Activated T-helper 17 cell treated with anti-CD3 and anti-CD28 coated beads, Interleukin-2, amount 50 U/mL, for 72 hours (primary cell): ENCODE results near the gene PLXNB3. TPM values are rescaled to one million over a fixed set of nuclear protein-coding genes. Genes with fewer than 3 reads are reported as not detected.
"Not testable (repeated sequence)": the region's sequence is repeated elsewhere in the genome, so short reads cannot be mapped to it uniquely, and the experiment has no call there.

Source experiments
- ATAC-seq: fragments of 150-1000 bp; cut with Tn5 transposase; replicated peaks from 2 replicates; pipeline ENCODE4 v1.10.0; 2021; ENCODE audit warnings: mild to moderate bottlenecking, moderate library complexity
- H3K27ac Mint-ChIP-seq: one replicate; pipeline ENCODE4 v1.8.0; 2022; ENCODE audit warnings: mixed read lengths
- H3K27me3 Mint-ChIP-seq: one replicate; pipeline ENCODE4 v1.8.0; 2022; ENCODE audit warnings: mixed read lengths
- H3K36me3 Mint-ChIP-seq: one replicate; pipeline ENCODE4 v1.8.0; 2022; ENCODE audit warnings: low read depth, mild to moderate bottlenecking, mixed read lengths
- H3K4me1 Mint-ChIP-seq: one replicate; pipeline ENCODE4 v1.8.0; 2022; ENCODE audit warnings: mixed read lengths
- H3K4me3 Mint-ChIP-seq: one replicate; pipeline ENCODE4 v1.8.0; 2022; ENCODE audit warnings: mild to moderate bottlenecking, mixed read lengths
- H3K9me3 Mint-ChIP-seq: one replicate; pipeline ENCODE4 v1.8.0; 2022; ENCODE audit warnings: mixed read lengths
- total RNA-seq, 2 donors: library from RNA; stranded (reverse); gene quantifications; one replicate each; pipeline ENCODE4 v1.2.3, GENCODE V29; 2022

Gene PLXNB3
- total RNA-seq, 2 donors from 2014 or later: 0.45 to 7.9 TPM

DNA sequence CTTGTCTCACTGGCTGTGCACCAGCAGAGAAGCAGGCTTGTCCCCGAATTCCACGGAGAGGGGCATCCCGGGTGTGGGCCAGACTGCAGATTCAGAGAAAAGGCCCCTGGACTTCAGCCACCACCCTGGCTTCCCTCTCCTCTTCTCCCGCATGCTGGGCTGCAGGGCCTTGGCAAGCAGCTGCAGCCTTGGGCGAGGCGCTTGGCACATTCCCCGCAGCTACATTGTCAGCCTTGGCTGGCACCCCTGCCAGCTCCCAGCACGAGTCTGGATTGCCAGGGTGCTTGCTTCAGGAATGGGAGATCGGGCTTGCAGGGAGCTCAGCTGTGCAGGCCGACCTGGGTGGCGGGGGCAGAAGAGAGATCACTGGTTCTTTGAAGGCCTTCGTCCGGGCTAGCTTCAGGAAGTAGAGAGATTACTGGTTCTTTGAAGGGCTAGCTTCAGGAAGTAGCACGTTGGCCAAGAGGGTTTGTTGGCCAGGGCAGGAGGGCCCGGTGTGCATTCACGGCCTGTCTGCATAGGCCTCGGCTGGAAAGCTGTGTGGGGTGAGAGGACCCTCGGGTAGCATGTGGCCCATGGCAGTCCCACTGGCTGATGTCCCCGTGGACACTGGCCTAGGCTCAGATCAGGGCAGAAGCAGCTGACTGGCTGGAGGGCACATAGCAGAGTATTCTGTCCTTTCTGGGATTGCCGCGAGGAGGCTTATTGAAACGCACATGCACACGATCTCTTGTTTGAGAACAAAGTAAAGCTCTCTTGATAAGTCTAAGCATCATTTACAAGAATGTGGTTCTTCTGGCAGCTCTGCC, 36.7 kb upstream of the PLXNB3 start:
- no peaks in the 10 kb centered on the region for H3K9me3 Mint-ChIP-seq
- H3K27me3 Mint-ChIP-seq: no peaks in the 10 kb centered on the region
- H3K27ac Mint-ChIP-seq: no peak overlapping the region

GRCh38 chrX:153728095-153728494, 36.0 kb upstream of the PLXNB3 start:
- Mint-ChIP-seq H3K27ac (no peak overlapping the region), H3K36me3 (peaks cover 4% of the 10 kb centered on the region), H3K4me1 (peaks cover 15% of the 10 kb centered on the region), H3K4me3 (no peak overlapping the region), H3K9me3 (no peaks in the 10 kb centered on the region), H3K27me3 (no peaks in the 10 kb centered on the region)
- no peak for ATAC-seq

More for the DNA sequence above, 36.7 kb upstream of the PLXNB3 start:
- ATAC-seq: no peak
- Mint-ChIP-seq H3K36me3 (peaks cover 12% of the 10 kb centered on the region), H3K4me3 (peak overlapping the region; percentile 72), H3K4me1 (peaks cover 15% of the 10 kb centered on the region)

- no peaks in the 10 kb centered on the region for H3K27me3 Mint-ChIP-seq
- no peaks in the 10 kb centered on the region for H3K36me3 Mint-ChIP-seq
- H3K9me3 Mint-ChIP-seq: no peaks in the 10 kb centered on the region
- H3K4me3 Mint-ChIP-seq: no peak overlapping the region
- peaks cover 15% of the 10 kb centered on the region for H3K4me1 Mint-ChIP-seq
- no peak for ATAC-seq
- no peak overlapping the region for H3K27ac Mint-ChIP-seq
Measured at GRCh38 chrX:153728951-153729631, 35.0 kb upstream of the PLXNB3 start.

GRCh38 chrX:153730115-153730514, 33.9 kb upstream of the PLXNB3 start:
- H3K9me3 Mint-ChIP-seq, H3K27ac Mint-ChIP-seq, ATAC-seq, H3K27me3 Mint-ChIP-seq, H3K4me3 Mint-ChIP-seq, H3K36me3 Mint-ChIP-seq: not testable (repeated sequence)
- peaks cover 21% of the 10 kb centered on the region for H3K4me1 Mint-ChIP-seq

DNA sequence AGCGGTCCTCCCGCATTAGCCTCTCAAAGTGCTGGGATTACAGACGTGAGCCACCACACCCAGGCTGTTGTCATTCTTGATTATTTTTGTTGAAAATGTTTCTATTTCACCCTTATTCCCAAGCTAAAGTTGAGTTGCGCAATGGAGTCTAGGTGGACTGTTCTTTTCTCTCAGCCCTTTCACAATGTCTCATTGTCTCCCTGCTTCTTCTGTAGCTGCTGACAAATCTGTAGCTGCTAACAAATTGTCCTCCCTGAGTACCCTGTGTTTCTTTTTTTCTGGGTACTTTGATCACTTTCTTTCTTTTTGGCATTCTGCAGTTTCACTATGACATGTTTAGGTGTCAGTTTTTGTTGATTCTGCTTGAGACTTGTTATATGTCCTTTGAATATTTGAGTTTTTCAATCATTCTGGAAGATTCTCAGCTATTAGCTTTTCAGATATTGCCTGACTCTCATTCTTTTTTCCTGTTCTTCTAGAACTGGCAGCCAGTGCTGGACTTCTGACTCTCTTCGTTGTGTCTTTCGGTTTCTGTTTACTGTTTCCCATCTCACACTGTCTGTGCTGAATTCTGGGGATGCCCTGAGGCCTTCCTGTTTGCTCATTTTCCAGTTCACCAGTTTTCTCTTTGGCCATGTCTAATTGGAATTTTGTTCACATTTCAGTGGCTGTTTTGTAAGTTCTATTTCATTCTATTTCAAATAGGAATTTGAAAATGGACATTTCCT, 32.8 kb upstream of the PLXNB3 start:
- Mint-ChIP-seq H3K9me3 (no peaks in the 10 kb centered on the region), H3K36me3 (no peaks in the 10 kb centered on the region), H3K4me1 (peaks cover 27% of the 10 kb centered on the region), H3K27me3 (no peaks in the 10 kb centered on the region), H3K27ac (peak overlapping the region; percentile 75), H3K4me3 (peak overlapping the region; percentile 55)
- ATAC-seq: peak; percentile 34

DNA sequence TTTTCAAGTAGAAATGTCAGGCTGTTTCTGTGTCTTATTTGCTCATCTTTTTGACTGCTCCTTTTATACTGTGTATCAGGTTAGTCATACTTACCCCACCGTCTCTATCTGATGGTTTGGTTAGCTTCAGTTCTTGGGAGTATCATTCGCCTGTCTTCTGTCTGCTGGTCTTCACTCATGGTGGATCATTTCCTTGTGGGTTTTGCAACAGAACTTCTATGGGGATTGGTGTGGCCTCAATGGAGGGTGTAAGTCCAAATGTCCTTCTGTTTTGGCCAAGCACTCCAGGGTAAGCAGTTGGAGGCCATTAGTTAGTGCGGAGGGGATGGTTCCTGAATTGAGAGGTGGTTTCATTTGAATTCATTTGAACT, 32.2 kb upstream of the PLXNB3 start:
- H3K27ac Mint-ChIP-seq: peak overlapping the region; percentile 75
- no peaks in the 10 kb centered on the region for H3K9me3 Mint-ChIP-seq
- H3K4me3 Mint-ChIP-seq: peak overlapping the region; percentile 55
- H3K4me1 Mint-ChIP-seq: peaks cover 27% of the 10 kb centered on the region
- H3K36me3 Mint-ChIP-seq: no peaks in the 10 kb centered on the region
- ATAC-seq: peak; percentile 32
- H3K27me3 Mint-ChIP-seq: no peaks in the 10 kb centered on the region

DNA sequence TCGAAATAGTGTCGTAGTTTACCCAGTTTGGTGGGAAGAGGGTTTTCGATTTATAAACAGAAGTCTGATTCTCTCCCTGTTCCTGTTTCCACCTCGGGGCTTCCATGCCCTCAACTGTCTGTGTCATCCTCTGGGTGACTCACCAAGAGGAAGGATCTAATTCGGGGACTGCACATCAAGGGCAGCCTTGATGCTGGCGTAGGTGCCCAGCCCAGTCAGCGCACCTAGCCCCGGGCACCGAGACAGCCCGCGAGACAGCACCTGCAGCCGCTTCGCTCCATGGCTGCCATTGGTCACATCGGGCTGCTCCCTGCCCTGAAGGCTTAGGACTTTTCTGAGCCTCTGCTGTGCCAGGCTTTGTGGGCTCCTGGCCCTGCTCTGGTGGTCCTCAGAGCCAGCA, 31.6 kb upstream of the PLXNB3 start:
- Mint-ChIP-seq H3K4me1 (peaks cover 27% of the 10 kb centered on the region), H3K4me3 (peak overlapping the region; percentile 55), H3K27ac (peak overlapping the region; percentile 75), H3K27me3 (no peaks in the 10 kb centered on the region), H3K36me3 (no peaks in the 10 kb centered on the region), H3K9me3 (no peaks in the 10 kb centered on the region)
- no peak for ATAC-seq

DNA sequence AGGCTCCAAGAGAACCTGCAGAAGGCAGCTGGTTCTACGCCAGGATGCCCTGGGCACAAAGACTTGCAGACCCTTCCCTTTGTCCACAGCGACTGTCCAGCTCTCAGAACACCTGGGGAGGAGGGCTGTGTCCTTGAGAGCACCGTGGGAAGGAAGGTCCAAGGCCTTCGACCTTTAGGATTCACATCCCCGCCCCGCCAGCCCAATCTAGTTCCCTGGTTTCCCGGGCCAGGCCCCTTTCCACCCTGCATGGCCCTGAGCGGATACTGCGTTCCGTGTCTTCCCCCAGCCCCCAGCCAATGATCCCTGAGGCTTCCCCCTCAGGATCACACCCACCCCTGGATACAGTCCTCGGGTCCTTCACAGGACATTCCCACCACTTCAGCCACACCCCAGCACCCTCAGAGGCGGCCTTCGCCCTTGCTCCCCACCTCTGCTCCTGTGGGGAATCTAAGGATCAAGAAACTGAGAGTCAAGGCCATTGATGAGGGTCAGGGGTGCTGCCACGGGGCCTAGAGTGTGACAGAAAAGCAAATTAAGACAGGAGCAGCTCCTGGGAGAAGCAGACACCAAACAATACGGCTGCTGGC, 30.3 kb upstream of the PLXNB3 start:
- no peak for ATAC-seq
- Mint-ChIP-seq H3K27me3 (no peaks in the 10 kb centered on the region), H3K36me3 (no peaks in the 10 kb centered on the region), H3K9me3 (no peaks in the 10 kb centered on the region), H3K4me3 (no peak overlapping the region), H3K27ac (no peak overlapping the region), H3K4me1 (peaks cover 27% of the 10 kb centered on the region)

DNA sequence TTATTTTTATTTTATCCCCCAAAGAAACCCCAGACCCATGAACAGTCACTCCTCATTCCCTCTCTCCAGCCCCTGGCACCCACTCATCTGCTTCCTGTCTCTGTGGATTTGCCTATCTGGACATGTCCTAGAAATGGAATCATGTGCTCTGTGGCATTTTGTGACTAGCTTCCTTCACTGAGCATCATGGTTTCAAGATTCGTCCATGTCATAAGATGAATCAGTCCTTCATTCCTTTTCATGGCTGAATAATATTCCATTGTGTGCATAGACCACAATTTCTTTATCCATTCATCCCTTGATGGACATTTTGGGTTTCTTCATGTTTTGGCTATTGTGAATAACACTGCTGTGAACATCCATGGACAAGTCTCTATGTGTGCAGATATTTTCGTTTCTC, 29.2 kb upstream of the PLXNB3 start:
- Mint-ChIP-seq H3K4me1 (peaks cover 27% of the 10 kb centered on the region), H3K4me3 (peak overlapping the region; percentile 65), H3K36me3 (no peaks in the 10 kb centered on the region), H3K27me3 (no peaks in the 10 kb centered on the region), H3K27ac (peak overlapping the region; percentile 53), H3K9me3 (no peaks in the 10 kb centered on the region)
- peak; percentile 58 for ATAC-seq

- peak; percentile 83 for ATAC-seq
- Mint-ChIP-seq H3K4me1 (peaks cover 27% of the 10 kb centered on the region), H3K9me3 (no peaks in the 10 kb centered on the region), H3K4me3 (peak overlapping the region; percentile 65), H3K27ac (peak overlapping the region; percentile 53), H3K36me3 (no peaks in the 10 kb centered on the region), H3K27me3 (no peaks in the 10 kb centered on the region)
Measured at GRCh38 chrX:153735274-153735673, 28.8 kb upstream of the PLXNB3 start.

- H3K27me3 Mint-ChIP-seq: no peaks in the 10 kb centered on the region
- no peak for ATAC-seq
- no peak overlapping the region for H3K27ac Mint-ChIP-seq
- no peak overlapping the region for H3K4me3 Mint-ChIP-seq
- no peaks in the 10 kb centered on the region for H3K9me3 Mint-ChIP-seq
- no peaks in the 10 kb centered on the region for H3K36me3 Mint-ChIP-seq
- peaks cover 20% of the 10 kb centered on the region for H3K4me1 Mint-ChIP-seq
Measured at GRCh38 chrX:153736071-153736820, 27.8 kb upstream of the PLXNB3 start.

DNA sequence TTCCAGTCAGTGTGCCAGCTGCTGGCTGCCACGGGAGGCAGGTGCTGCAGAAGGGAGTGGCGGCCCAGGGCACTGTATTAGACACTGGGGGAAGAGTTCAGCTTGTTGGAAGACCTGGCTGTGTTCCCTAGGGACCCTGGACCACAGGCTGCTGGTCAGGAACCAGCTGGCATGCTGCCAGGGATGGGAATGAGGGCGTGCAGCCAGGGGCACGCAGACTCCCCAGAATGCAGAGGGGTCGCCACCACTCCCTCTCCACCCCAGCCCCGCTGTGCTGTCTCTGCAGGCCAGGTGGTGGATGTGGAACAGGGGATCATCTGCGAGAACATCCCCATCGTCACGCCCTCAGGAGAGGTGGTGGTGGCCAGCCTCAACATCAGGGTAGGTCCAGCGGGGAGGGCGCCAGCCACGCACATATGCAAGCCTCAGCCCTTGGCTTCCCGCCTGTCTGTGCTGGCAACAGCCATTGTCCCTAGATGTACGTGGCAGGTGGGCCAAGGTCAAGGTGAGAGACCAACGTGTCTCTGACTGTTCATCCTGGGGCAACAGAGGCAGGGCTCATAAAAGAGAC, 27.1 kb upstream of the PLXNB3 start:
- Mint-ChIP-seq H3K4me1 (peaks cover 12% of the 10 kb centered on the region), H3K36me3 (no peaks in the 10 kb centered on the region), H3K27ac (no peak overlapping the region), H3K4me3 (no peak overlapping the region), H3K9me3 (no peaks in the 10 kb centered on the region), H3K27me3 (no peaks in the 10 kb centered on the region)
- no peak for ATAC-seq

GRCh38 chrX:153738056-153738605, 25.9 kb upstream of the PLXNB3 start:
- no peak for ATAC-seq
- no peak overlapping the region for H3K27ac Mint-ChIP-seq
- no peak overlapping the region for H3K4me3 Mint-ChIP-seq
- no peaks in the 10 kb centered on the region for H3K27me3 Mint-ChIP-seq
- H3K4me1 Mint-ChIP-seq: peaks cover 12% of the 10 kb centered on the region
- H3K9me3 Mint-ChIP-seq: no peaks in the 10 kb centered on the region
- H3K36me3 Mint-ChIP-seq: no peaks in the 10 kb centered on the region
